GM04504 (cell line): ENCODE data around the gene ACOX2.
"Not testable (repeated sequence)": the region's sequence is repeated elsewhere in the genome, so short reads cannot be mapped to it uniquely, and the experiment has no call there.

Experiments used
- DNase-seq: peaks from one replicate; pipeline ENCODE4 v3.0.0-alpha.2; 2012; ENCODE audit warnings: low read depth

Gene ACOX2

DNA sequence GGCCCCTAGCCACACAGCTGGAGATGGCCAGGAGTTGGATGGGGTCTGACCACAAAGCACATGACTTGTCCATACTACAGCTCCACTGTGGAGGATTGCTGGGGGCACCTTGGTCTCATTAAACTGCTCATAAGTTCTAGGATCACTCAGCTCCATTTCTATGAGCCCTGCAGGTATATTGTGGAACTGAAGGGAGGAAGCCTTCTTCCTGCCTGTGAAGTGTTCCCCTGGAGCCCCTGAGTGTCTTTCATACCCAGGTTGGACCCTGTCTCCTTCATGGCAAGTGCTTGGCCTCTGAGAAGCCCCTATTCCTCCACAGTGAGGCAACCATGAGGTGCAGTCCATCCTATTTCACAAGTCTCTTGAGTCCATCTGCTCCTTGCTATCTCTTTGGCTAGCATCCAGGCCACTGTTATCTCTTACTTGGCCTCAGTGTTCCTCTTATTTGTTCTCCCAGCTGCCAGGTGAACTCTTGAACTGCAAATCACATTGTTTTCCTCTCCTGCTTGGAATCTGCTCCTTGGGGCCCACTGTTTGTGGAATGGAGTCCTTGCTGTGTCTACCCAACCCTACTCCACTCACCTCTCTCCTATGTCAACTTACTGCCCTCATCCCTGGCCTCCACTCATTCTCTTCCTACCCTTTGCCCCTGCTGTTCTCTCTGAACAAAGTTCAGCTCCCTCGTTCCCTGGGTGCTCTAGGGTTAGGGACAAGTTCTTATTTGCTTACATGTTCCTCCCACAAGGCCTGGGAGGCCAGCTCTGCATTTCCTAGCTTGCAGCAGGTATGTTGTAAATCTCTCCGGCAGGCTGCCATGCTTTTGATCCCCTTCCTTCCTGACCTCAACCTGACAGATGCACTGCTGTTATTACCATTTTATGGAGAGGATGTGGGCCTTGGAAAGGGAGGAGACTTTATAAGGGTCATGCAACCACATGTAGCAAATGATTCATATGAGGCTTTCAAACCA is 1.2 kb downstream of the ACOX2 start:
- DNase-seq: no peak

DNA sequence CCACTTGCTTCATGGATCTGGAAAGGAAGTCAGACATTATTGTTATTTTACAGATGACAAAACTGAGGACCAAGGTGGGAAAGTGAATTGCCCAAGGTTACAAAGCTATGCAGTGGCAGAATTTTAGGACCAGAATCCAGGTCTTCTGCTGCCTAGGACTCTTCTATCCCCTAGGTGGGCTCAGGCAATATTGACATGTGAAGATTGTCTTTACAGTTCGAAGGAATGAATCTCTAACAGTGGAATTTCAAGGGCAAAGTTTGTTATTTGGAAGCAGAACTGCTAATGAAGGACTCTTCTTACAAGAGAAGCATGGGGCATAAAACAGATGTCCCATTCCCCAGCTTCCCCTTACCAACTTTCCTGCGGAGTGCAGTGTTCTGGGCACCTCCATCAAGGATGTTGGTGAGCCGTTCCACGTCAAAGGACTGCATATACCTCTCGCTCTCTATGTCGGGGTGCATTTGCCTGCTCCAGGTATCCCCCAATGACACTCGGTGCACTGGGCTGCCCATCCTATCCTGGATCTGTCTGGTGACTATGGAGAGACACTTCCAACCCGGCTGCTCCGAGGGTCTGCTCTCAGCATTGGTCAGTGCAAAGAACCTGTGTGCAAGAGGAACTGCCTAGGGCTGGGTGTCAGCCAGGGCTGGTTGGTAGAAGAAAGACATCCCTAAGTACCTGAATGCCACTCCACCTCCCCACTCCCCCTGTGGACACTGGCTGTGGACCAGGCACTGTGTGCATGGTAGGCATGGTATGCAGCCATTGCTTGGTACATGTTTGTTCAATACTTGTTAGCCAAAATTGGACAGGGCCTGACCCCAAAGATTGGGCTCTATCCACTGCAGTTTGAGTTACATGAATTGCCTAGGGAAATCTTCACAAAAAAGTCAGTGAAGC is 2.1 kb downstream of the ACOX2 start:
- DNase-seq: no peak

DNA sequence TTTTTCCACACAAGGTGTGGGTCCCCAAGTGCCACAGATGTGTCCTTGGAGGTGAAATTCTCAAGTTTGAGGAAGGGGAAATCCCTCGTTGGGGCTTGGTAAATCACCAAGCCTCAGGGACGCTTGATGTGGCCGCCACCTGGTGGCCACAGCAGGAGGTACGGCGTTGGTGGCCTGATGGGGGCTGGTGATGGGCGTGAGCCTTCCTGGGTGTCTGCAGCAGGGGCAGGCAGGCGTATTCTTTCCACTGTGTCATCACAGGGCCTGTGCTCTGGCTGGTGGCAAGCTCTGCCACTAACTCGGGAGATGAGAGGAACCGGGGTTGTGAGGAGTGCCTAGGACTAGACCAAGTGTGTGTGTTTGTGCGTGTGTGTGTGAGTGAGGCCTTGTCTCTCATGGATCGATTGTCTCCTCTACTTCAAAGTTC is 4.2 kb downstream of the ACOX2 start:
- peak; percentile 35 for DNase-seq

DNA sequence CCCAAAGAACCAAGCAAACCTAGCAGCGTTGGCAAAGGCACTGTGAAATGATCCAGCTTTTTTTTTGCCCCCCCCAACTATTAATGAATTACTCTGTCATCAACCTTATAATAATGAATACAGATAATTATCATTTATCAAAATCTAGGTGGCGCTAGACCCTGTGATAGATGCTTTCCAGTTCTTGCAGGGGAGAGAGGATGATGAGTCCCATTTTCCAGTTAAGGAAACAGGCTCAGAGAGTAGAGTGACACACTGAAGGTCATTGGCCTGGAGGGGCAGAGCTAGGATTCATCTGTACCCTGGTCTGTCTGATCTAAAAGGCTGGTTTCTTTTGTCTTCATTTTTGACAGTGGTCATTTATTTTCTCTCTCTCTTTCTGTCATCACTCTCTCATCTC is 5.0 kb downstream of the ACOX2 start:
- no peak for DNase-seq

DNA sequence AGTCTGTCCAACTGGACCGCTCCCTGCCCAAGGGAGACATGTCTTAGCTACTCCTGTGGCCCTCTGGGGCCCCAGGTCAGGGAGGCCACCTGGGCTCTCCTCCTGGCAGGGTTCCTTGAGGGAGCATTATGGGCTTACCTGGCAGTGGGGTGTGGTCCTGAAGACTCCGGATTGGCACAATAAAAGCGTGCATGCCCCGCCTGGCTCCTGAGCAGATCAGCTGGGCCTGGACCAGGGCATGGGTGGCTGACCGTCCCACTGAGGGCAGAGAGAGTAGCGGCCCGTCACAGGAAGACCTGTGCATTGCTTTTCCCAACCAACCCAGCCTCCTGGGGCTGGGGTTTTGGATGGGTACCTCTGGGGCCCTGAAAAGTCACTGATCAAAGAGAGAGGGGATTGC is 5.4 kb downstream of the ACOX2 start:
- DNase-seq: no peak

DNA sequence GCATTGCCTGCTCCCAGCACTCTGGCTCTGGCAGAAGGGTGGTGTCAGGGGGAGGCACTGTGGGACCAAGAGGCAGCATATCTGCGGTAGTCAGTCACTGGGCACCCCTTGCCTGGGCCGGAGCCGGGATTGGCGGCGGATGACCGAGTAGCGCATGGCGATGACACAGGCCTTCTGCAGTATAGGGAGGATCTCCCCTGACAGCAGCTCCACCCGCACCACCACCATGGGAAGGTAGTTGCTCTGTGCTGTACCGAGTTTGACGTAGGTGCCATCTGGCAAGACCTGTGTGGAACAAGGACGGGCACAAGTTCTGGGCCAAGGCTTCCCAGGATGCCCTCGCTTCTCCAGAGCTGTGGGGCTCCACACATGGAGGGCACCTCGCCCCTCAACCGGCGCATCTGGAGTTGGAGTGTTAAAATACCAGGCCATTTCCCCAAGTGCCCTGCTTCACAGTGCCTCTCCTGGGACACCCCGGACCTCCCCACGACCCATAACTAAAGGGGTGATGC is 6.6 kb downstream of the ACOX2 start:
- DNase-seq: no peak

DNA sequence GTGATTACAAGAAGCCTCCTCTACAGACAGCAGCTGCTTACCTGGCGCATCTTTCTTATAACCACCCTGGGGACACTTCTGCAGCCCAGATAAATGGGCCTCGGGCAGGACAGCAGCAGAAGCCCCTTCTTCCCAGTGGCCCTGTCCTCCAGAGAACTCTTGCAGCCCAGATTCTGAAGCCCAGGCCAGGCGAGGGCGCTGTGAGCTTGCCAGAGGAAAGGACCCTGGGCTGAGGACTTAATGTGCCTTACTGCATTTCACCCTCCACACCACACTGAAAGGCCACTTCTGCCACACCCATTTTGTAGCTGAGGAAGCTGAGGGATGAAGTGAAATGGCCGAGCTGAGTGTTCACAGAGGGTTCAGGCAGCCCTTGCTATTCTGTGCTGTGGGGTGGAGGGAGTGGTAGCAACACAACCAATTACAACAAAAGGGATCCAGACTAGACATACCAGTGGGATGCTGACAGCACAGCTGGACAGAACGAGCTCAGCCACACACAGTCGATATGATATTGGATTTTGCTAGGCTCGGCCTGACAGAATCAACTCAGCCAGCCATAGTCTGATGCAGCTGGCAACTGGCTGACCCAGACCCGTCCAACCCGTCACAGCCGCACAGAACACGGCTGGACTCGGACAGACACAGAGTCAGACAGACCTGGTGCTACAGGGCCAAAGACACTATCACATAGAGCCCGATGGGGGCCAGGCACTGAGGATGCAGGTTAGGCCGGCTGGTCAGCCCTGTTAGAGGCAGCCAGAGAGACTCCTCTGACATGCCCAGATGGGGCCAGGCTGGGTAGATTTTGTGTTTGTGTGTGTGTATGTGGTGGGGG is 7.3 kb downstream of the ACOX2 start:
- no peak for DNase-seq

DNA sequence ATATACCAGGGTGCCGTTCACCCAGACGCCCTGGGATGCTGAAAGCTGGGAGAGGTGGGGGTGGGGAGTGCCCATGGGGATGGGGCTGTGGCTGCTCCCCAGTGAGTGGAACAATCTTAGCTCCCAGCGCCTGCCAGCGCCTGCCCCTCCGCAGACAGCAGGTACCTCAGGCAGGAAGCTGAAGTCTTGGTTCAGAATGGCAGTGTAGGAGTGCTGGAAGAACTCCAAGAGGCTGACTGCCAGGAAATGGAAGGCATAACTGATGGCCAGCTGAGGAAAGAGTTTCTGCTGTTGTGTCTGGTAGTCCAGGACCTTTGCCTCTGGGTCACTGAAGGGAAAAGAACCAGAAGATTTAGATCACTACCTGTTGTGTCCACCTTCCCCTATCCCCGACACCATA is 8.4 kb downstream of the ACOX2 start:
- no peak for DNase-seq

DNA sequence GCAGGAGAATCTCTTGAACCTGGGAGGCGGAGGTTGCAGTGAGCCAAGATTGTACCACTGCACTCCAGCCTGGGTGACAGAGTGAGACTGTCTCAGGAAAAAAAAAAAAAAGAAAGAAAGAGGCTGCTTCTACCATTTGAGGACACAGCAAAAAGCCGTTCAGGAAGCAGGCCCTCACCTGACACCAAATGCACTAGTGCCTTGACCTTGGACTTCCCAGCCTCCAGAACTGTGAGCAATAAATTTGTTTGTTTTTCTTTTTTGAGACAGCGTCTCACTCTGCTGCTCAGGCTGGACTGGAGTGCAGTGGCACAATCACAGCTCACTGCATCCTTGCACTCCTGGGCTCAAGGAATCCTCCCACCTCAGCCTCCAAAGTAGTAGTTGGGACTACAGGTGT is 9.6 kb downstream of the ACOX2 start:
- not testable (repeated sequence) for DNase-seq

DNA sequence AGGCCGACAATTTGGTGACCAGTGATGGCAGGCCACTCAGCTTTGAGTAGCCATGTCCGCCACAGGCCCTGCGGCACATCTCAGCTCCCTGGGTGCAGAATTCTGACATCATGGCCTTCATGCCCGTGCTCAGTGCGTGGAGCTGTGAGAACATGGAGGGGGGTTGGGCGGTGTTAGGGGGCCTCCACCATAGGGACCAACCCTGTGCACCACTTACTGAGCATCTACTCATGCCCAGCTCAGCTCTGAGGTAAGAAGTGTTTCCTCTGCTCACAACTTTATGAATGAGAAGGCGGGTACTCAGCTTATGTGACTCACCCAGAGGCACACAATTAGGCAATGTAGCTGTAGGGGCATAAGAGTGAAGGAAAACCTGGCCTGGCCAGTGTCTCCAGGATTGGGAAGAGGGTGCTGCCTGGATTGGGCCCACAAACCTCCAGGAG is 10.5 kb downstream of the ACOX2 start:
- peak; percentile 83 for DNase-seq

DNA sequence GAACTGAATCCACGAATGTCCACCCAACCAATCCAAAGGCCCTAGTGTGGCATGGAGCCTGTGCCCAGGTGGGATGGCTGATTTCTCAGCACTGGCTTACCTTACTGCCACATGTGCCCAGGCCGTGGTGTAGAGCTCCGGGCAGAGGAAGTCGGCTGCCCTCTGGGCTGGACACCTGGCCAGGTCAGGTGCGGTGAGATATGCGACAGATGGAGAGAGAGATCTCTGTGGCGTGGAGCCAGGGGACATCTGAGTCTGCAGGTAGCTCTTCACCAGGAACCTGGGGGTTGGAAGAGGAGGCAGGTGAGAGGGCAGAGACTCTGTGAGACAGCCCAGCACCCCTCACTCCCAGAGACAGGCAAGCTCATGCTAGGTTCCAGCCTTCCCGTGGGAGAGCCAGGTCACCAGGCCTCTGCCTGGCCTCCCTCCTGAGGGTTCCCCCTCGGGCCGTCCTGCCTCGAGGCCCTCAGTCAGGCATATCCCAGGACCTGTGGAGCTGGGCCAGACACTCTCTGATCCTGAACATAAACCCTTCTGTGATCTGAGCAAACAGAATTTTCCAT is 12.6 kb downstream of the ACOX2 start:
- DNase-seq: no peak

DNA sequence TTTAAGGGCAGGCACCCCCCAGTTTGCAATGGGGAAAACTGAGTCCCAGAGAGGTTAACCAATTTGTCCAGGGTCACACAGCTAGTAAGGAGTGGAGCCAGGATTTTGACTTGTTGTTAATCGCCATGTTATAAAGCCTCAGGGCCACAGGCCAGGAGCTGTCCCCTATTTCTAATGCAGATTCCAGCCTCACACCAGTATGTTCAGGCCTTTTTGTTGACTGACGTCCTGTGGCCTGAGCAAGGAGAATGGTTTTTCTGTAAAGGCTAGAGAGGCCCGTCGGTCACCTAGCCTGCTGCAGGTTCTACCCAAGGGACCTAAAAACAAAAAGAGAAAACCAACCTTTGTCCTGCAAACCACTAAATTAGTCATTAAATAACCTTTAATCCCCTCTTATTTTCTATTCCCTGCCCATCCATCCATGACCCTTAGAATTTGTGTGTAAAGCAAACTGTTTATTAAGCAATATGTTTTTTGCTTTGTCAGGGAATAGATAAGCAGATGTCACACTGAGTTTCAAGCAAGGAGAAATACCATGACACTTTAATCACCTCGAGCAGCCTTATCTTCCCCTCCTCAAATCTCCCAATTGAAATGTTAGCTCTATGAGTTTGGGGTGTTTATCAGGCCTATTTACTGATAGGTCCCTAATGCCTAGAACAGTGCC is 14.1 kb downstream of the ACOX2 start:
- DNase-seq: no peak

DNA sequence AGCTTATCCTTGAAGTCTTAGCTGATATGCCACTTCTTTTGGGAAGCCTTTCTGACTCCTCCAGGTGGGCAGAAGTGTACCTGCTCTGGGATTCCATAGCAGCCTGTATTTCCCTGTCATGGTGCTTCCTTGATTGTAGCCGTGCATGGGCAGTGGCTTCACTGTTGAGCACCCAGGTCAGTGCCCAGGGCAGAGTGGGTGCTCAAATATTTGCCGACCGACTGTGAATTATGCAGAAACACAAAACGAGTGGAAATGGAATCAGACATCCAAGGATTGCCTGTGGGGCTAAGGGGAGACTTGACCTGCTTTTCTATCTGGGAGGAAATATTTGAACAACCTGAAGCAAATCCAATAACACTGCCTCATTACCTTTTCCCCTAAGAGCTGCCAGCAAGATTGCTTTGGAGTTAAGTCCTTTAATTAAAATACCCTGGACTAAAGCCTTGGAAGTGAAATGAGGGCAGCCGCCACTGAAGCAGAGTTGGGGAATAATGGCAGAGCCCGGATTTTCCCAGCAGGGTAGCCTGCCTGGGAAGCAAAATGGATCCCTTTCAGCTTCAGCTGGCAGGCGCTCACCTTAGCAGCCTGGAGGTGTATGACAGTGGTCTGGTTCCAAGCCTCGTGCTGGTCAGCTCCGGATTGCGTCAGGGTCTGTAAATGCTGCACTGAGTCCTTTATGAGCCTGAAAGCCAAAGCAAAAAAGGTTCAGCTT is 14.9 kb downstream of the ACOX2 start:
- no peak for DNase-seq

DNA sequence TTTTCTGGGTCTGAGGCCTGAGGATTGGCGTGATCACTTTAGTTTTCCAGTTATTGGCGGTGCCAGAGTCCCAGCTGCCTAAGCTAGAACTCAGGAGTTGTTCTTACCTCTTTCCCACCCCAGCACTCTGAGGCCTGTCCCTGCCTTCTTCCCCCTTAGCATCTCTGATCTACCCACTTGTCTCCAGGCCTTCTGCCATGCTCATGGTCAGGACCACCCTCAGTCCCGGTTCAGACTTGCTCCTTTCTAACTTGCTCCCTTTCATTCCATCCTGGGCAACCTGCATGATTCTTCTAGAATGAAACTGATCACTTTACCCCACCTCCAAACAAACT is 15.7 kb downstream of the ACOX2 start:
- no peak for DNase-seq

DNA sequence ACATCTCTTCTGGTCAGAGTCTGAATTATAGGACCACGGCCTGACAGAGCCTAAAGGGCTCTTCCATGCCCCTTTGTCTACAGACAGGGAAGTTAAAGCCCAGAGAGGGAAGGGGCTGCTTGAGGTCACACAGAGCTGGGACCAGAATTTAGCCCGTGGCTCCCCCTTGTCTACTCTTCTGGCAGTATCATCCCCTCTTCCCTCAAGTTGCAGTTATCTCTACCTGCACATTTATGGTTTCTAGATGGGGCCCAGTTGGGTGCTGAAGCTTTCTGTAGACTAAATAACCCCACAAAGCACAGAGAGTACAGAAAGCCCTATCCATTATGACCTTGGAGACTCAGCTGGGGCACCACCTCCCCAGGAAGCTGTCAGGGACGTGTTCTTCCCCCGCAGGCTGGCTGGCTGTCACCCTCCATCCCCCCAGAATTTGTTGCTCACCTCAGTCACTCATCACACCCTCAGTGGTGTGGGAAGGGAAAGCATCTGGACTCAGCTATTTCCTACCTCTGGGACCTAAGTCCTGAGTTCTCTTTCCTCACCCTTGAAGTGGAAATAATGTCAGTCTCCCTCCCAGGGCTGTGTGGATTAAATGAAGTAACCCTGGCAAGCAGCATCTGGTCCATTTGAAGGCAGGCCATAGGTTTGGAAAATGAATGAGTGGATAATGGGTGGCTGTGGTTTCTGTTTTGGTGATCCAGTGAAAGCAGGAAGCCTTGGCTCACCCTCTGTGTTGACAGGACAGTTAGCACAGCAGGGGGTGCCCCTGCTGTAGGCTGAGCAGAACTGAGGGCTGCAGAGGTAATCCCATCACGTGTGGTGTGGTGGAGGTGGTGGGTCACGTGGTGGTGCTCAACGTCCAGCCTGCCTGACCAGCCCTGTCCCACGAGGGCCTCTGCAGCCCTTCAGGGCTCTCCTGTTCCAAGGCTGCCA is 16.3 kb downstream of the ACOX2 start:
- no peak for DNase-seq

DNA sequence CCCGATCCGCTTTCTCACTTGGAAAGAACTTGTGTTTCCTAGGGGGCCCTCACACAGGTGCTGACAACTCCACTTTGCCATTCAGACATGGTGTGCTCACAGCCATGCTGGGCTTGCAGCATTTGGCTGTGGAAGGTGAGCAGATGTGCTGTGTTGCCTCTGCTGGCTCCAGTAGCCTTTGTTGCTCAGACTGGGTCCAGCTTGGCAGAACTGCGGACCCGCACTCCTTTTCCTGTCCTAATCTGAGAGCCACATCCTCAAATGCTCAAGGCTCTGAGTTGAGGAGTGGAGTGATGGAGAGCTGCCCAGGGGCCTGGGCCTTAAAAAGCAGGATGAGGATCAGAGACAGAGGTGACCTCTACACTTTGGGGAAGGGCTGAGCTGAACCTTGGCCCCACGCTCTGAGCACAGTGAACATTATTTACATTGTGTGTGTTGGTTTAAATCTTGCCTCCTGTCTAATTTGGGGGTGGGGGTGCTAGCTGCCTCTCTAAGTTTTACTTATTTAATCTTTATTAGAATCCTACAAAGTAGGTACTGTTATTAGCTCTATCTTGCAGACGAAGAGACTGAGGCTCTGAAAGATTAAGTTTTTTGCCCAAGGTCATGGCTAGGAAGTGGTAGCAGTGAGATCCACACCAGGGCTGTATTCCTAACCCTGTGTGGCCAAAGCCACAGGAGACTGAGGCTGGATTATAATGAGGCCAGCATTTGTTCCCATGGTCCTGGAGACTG is 17.2 kb downstream of the ACOX2 start:
- DNase-seq: no peak

DNA sequence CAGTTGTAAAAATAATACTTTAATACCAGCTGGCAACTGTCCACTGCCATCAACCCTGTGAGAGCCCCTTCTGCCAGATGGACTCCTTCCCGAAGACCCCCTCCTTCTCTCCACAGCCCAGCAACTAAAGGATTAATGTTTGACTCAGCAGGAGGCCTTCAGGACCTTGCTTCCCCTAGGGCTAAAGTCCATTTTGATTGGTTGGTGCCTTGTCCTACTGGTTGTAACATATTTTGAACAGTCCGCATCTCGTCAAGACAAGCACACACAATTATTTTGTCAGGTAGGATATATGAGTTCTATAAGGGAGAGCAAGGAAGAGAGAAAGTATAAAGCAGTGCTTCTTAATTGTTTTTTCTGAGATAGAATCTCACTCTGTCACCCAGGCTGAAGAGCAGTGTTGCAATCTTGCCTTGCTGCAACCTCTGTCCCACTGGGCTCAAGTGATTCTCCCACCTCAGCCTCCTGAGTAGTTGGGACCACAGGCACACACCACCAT is 18.6 kb downstream of the ACOX2 start:
- DNase-seq: no peak

DNA sequence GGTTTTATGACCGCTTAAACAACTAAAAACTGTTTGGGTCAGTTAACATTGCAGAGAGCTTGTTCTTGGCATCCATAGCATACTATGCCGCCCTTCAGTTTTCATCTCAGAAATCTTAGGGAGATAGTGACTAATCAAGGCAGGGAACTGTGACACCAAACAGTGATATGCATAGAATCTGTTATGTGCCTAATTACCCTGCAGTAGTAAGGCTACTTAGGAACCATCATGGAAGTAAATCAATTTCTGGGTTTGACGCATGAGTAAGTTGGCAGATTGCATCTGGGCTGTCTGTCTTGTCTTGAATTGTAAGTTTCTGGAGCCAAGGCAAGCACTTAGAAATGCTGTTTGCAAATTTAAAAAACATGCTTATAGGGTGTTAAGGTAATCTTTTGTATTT is 22.6 kb downstream of the ACOX2 start:
- no peak for DNase-seq
